GM19025 (cell line): ENCODE results near the gene SLC47A2.
"Not testable (repeated sequence)": the region's sequence is repeated elsewhere in the genome, so short reads cannot be mapped to it uniquely, and the experiment has no call there.

Experiments
- ATAC-seq: cut with Tn5 transposase; IDR thresholded peaks from one replicate; pipeline ENCODE4 v1.9.1; 2021; ENCODE audit warnings: mild to moderate bottlenecking, low read depth, moderate library complexity; ENCODE audit not compliant: unreplicated experiment

SLC47A2 gene

DNA sequence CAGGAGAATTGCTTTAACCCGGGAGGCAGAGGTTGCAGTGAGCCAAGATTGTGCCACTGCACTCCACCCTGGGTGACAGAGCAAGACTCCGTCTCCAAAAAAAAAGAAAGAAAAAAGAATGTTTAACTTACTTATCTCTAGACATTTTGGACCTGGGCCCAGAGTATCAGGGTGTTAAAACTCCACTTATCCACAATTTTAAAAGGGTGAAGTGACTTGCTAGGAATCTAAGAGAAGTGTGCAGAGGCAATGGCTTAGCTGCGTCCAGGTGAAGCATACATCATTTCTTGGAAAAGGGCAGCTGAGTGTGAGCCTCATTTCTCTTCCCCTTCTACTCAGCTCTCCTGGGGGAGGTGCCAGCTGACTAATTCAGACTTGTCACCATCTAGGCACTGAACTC, 42.8 kb downstream of the SLC47A2 start:
- no peak for ATAC-seq

DNA sequence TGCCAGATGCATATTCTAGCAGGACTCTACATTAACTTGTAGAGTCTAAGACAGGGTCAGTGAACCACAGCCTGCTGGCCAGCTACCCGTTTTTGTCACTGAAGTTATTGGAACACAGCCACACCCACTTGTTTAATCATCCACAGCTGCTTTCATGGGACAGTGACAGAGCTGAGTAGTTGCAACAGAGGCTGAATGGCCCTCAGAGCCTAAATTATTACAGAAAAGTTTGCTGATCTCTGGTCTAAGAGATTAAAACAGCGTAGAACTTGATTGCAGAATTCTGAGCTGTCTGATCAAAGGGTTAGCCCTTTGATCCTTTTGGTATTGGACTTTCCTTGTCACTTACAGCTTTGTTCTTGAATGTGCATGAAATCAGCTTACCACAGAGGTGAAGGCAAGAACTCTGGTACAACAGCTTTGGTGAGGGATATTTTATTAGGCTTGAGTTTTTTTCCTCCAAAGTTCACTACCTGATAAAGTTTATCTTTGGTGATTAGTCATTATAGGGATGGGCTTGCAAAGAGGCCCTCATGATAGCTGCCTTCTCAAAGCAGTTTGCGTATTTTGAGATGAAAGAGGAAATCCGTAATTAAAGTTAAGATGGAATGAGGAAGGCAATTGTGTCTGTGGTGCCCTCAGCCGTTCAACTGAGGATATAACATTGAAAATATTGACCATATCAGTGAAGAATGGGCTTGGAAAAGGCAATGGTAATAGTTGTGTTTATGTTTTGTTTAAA, 44.2 kb downstream of the SLC47A2 start:
- ATAC-seq = no peak

DNA sequence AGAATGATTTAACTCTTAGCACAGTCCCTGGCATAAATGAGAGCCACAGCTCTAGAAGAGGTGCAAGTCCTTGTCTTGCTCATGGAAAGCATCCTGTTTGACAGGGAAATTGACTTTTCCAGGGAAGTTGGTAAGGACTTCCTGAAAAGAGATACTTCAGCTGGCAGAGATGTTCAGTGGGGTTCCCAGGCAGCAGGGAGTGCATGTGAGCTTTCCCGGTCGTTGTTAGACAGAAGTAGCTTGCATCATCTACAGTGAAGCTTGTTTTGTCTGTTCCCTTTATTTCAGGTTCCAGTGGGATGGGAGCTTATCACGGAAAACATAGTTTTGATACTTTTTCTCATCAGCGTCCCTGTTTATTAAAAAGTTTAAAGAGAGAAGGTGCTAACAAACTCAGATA, 45.0 kb downstream of the SLC47A2 start:
- no peak for ATAC-seq

DNA sequence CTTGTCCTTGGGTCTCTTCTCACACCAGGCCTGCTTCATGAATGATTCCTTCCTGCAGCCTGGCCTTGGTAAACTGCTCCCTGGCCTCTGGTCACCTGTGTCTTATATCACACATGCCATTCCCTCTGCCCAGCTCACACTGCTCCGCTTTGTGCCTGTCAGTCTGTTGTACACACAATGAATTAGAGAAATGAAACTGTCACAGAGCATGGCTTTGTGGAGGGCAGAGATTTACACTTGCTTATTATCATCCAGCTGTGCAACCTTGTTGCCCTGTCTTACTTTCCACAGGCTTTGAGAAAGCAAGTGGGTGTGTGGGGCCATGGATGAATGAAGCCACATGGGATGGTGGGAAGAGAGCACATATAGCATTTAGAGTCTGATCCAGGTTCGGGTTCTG, 45.5 kb downstream of the SLC47A2 start:
- ATAC-seq = no peak

DNA sequence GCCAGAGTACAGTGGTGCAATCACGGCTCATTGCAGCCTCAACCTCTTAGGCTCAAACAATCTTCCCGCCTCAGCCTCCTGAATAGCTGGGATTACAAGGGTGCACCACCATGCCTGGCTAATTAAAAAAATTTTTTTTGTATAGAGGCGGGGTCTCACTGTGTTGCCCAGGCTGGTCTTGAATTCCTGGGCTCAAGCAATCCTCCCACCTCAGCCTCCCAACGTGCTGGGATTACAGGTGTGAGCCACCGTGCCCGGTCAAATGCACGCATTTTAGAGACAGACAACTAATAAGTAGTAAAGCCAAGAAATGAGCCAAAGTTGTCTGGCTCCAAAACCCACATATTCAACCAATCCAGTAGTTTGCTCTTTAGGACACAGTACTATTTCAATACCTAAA, 46.7 kb downstream of the SLC47A2 start:
- ATAC-seq = not testable (repeated sequence)

DNA sequence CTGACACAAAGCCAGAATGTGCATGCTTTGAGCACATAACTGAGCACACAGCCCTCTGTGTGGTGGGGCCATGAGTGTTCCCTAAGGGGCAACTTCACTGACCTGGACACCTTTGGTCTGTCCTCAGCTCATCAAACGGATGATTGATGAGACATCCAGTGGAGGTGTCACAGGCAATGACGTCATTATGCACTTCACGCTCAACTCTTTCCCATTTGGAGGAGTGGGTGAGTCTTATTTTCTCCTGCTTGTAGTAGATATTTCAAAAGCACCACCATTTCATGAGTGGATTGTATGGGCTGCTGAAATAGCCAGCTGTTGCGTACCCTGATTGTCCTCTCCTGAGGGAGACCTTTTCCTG, 51.6 kb downstream of the SLC47A2 start:
- ATAC-seq = no peak

DNA sequence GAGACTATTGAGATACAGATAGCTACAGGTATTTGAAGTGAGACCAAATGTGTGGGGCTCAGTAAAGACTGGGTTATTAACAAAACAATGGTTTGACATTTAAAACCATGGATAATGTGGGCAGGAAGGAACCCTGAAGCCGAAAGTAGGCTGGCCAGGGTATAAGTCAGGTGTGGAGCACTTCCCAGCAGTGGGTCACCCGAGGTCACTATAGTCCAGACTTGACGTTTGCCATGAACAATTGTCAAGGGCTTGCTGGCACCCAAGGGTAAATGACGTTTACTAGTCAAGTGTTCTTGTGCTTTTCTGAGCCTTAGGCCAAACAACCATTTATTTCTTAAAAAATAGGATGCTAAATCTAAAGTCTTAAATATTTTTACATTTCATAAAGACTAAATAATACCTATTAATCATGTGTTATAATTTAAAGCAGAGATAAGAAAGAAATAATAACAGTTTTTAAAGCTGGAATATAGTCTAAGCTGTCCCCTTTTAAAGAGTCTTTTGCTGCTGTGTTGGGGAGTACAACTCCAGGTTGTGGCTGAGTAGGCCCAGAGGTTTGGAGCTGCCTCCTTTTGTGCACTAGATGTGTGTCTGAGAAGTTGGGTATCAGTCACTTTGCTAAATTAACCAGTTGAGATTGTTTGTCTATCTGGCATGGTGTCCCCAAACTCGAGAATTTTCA, 52.1 kb downstream of the SLC47A2 start:
- ATAC-seq = no peak

DNA sequence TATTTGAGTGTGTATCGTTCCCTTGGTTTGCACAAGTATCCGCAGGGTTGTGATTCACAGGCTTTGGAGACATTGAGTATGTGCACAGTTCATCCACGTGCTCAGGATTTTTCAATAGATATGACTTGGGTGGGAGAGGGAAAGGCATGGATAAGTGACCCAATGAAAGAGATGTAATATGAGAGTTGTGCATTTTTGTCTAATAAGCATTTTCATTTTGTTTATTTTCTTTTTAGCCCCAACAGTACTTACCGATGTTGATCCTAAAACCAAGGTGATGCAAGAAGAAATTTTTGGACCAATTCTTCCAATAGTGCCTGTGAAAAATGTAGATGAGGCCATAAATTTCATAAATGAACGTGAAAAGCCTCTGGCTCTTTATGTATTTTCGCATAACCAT, 53.3 kb downstream of the SLC47A2 start:
- no peak for ATAC-seq

DNA sequence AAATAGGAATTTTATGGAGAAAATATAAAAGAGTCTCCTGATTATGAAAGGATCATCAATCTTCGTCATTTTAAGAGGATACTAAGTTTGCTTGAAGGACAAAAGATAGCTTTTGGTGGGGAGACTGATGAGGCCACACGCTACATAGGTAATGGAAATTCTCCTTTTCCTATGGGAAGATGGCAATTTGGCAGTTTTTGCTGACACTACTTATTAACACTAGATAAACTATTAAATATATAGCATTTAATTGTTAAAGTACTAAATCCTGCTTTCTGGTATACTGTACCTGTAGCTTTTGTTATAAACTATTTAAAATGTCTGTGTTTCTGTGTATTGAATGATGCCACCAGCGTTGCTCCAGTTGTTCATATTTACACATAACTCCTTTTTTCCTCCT, 55.3 kb downstream of the SLC47A2 start:
- ATAC-seq = no peak

DNA sequence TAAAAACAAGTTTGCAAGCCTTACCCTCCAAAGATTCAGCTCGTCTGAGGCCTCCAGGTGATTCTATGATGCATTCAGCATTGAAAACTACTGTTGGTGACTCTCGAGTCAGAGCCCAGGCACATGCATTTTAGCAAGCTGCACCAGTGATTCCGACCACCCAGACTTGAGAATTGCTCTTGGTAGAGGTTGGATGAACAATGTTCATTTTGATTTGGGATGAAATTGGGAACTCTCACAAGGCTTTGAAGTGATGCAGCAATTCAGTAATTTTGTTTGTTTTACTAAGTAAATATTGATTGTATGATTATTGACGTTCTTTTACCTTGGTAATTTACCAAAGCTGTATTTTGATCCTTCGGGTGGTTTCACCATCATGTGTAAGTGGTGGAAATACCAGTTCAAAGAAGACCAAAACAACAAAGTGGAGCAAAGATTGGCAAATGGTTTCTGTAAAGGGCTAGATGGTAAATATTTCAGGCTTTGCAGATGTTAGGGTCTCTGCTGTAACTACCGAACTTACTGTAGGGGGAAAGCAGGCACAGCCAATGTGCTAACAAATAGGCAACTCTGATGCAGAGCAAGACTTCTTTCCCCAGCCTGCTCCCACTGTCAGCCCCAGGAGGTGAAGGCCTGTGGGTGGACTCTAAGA, 56.0 kb downstream of the SLC47A2 start:
- ATAC-seq = no peak

DNA sequence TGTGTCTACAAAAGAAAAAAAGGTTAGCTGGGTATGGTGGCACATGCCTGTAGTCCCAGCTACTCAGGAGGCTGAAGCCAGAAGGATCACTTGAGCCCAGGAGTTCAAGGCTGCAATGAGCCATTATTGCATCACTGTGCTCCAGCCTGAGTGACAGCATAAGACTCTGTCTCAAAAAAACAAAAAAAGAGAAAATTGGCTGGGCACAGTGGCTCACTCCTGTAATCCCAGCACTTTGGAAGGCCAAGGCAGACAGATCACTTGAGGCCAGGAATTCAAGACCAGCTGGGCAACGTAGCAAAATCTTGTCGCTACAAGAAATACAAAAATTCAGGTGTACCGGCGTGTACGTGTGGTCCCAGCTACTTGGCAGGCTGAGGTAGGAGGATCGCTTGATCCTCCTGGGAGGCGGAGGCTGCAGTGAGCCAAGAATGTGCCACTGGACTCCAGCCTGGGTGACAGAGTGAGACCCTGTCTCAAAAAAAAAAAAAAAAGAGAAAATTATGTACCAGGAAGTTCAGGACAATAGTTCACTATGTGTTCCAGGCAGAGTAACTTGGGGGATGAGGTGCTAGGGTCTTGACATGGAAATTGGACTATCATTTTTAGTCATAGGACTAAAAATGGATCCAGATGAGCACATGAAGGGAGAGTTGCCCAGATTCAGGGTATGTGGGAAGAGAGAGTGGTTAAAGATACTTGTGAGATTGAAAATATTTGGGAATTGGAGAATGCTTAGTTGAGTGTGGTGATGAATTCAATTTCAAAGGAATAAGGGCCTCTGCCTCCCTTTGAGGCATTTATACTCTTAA, 56.8 kb downstream of the SLC47A2 start:
- ATAC-seq = no peak

DNA sequence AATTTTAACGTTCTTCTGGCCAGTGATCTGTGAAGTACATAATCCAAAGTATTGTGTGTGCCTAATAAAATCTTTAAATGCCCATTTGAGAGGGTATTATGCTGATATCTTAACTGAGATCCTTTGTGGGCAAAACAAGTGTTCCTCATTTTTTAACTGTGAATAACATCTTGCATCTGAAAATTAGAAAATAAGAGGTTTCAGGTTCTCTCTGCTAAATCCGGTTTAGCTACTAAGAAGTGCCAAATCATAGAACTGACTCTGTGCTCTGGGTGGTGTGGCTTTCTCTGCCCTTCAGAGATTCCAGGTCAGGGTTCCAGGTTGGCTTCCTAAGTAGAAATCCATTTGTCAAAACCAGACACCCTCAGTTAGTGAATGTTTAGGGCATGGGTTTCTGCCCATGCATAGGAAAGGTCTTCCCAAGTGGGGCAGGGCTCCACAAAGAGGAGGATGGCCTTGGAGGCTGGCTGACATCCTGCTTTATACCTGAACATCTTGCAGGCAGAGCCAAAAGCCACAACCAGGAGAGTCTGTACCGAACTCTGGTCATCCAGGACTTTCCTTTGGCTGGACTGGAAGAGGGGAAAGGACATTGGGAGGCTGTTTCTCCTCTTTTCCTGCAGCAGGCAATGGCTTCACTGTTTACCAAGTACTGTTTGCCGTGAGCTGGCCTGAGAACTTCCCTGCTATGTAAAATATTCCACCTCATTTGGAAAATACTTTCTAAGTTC, 59.4 kb downstream of the SLC47A2 start:
- no peak for ATAC-seq

DNA sequence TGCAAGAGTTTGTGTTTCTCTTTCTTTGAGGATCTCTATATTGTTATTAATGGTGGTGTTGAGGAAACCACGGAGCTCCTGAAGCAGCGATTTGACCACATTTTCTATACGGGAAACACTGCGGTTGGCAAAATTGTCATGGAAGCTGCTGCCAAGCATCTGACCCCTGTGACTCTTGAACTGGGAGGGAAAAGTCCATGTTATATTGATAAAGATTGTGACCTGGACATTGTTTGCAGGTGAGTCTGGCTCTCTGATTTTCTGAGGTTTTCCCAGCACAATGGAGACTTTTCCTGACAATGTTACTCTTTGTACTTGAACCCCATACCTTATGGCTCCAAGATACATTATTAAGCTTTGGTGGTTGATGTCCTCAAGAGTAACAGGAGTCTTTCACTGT, 60.0 kb downstream of the SLC47A2 start:
- no peak for ATAC-seq

DNA sequence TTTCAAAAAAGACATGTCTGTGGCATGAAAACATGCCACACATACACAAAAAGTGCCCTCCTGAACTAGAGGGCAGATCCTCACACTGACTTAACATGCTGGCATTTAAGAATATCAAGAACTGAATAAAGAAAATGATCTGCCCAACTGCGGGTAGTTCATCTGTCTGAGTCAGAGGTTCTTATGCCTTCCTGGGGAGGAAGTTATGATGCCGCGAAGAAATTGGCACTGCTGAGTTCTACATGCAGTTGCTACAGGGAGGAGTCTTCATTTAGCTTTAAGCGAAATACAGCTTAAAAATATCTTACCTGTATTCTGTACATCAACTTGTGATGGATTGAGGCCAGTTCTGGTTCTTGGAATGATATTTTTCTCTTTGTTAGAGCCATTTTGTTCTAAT, 61.5 kb downstream of the SLC47A2 start:
- ATAC-seq = no peak

DNA sequence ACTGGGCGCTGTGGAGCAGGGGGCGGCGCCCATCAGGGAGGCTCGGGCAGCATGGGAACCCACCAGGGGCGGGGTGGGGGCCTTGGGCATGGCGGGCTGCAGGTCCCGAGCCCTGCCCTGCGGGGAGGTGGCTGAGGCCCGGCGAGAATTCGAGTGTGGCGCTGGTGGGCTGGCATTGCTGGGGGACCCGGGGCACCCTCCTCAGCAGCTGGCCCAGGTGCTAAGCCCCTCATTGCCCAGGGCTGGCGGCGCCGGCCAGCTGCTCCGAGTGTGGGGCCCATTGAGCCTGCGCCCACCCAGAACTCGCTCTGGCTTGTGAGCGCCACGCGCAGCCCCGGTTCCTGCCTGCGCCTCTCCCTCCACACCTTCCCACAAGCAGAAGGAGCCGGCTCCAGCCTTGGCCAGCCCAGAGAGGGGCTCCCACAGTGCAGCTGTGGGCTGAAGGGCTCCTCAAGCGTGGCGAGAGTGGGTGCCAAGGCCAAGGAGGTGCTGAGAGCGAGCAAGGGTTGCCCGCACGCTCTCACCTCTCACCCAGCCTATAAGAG, 62.0 kb downstream of the SLC47A2 start:
- no peak for ATAC-seq

DNA sequence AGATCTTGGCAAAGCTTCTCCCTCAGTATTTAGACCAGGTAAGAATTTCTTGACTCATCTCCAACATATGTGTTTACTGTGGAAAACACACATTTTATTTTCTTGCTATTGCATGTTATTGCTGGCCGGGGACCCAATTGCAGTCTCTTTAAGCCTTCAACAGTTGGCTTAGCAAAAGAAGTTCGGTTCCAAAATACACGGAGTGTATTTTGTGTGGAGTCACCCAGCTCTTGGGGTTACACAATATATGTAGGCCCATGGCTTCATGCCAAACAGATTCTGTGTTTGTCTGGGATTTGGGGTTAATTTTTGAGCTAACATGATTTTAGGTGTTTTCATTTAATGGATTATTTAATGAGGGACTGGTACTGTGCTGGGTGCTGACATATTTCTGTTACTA, 63.8 kb downstream of the SLC47A2 start:
- no peak for ATAC-seq

DNA sequence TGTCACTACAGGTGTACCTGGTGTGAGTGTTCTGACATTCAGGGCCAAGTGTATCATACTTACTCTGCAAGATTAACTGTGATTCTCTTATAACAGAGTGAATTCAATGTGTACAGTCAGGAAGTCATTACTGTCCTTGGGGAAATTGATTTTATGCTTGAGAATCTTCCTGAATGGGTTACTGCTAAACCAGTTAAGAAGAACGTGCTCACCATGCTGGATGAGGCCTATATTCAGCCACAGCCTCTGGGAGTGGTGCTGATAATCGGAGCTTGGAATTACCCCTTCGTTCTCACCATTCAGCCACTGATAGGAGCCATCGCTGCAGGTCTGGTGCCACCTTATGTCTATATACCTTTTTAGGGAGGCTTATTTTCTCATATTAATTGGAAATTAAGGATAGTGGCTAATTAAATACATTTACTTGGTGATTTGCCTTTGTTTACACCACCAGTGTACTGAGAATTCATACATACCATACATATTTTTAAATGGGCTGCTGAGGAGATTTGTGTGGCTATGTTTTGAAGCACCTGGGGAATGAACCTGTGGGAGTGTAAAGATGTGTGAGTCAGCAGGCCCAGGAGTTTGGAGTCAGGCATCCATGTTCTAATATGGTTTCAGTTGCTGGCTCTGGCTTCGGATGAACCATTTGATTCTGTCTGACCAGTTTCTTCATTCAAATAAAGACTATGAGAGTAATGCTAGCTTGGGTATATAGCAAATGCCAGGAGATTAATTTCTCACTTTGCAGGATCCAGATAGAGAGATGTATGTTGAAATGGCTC, 64.7 kb downstream of the SLC47A2 start:
- no peak for ATAC-seq

DNA sequence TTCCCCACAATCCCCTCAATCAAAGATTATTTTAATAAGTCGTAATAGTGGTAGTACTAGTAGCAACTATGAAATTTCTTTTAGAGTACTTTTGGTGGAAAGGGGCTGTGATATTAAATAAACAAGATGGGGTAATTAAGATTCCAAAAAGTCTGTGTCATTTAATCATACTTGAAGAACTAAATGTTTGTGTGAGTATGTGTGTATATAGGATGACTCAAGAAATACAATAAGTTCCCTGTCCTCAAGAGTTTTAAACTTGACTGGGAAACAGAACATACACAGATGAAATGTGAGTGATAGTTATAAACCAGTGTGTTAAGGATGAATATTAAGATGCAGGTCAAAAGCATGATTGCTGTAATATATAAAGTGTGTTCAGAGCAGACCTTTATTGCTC, 65.6 kb downstream of the SLC47A2 start:
- no peak for ATAC-seq

DNA sequence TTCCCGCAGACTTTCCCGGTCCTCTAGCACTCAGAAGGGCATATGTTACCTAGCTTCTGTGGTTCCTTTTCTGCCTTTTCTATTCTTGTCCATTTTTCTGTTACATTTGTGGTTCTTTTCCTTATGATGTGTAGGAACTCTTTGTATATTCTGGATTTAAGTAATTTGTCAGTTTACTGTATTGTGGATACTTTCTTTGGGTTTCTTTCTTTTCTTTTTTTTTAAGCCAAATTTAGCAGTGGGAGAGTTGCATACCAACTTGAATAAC, 67.2 kb downstream of the SLC47A2 start:
- no peak for ATAC-seq
